HEK293 (cell line): ENCODE data around the gene MTERF1.

Experiments
- TCF7L2 ChIP-seq: IDR thresholded peaks from 2 replicates; pipeline ENCODE4 v1.6.1; 2011; ENCODE audit warnings: low read depth, mild to moderate bottlenecking, inconsistent platforms, low read length, moderate library complexity, borderline replicate concordance
- YY1 ChIP-seq: fragments of 450-650 bp; formaldehyde crosslinking; IDR thresholded peaks from 2 replicates; pipeline ENCODE4 v1.5.1; 2018; ENCODE audit warnings: missing biosample characterization, missing genetic modification characterization
- ZNF292 ChIP-seq: fragments of 450-650 bp; formaldehyde crosslinking; IDR thresholded peaks from 2 replicates; pipeline ENCODE4 v1.5.1; 2016; ENCODE audit warnings: low read depth, missing biosample characterization, missing genetic modification characterization, borderline replicate concordance
- ZNF621 ChIP-seq: fragments of 450-650 bp; formaldehyde crosslinking; IDR thresholded peaks from 2 replicates; pipeline ENCODE4 v1.5.1; 2017; ENCODE audit warnings: missing biosample characterization, missing genetic modification characterization
- ZNF624 ChIP-seq: fragments of 450-650 bp; formaldehyde crosslinking; IDR thresholded peaks from 2 replicates; pipeline ENCODE4 v1.5.1; 2017; ENCODE audit warnings: missing biosample characterization, missing genetic modification characterization
- TF ChIP-seq, protein P1 (sequence below): fragments of 450-650 bp; formaldehyde crosslinking; IDR thresholded peaks from 2 replicates; pipeline ENCODE4 v1.5.1; 2016; ENCODE audit warnings: missing biosample characterization, missing genetic modification characterization

DNA sequence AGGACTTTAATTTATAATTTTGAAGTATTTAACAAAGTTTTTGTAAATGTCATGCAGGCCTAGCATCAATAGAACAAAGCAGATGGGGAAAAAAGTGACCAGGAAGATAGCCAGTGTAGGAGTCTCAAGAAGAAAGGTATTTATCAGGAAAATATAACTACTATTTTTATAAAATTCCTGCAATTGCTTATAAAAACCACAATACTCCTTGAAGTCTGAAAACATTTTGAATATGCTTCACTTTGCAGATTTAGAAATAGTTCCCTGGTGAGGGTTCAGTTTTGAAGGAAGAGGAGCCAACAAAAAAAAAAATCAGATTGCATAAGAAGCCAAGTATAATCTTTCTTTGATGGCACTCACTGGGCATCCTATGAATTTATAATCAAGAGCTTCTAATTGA is 34.1 kb downstream of the MTERF1 start:
- TF ChIP-seq ZNF292 (no peak), YY1 (tag by site-specific recombination) (no peak), ZNF621 (no peak), ZNF624 (tag by site-specific recombination) (no peak), TCF7L2 (no peak)
- TF ChIP-seq, protein P1, sequence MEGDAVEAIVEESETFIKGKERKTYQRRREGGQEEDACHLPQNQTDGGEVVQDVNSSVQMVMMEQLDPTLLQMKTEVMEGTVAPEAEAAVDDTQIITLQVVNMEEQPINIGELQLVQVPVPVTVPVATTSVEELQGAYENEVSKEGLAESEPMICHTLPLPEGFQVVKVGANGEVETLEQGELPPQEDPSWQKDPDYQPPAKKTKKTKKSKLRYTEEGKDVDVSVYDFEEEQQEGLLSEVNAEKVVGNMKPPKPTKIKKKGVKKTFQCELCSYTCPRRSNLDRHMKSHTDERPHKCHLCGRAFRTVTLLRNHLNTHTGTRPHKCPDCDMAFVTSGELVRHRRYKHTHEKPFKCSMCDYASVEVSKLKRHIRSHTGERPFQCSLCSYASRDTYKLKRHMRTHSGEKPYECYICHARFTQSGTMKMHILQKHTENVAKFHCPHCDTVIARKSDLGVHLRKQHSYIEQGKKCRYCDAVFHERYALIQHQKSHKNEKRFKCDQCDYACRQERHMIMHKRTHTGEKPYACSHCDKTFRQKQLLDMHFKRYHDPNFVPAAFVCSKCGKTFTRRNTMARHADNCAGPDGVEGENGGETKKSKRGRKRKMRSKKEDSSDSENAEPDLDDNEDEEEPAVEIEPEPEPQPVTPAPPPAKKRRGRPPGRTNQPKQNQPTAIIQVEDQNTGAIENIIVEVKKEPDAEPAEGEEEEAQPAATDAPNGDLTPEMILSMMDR, result no peak
